Heart left ventricle (tissue), 13 donors: ENCODE data around the gene TRNP1.

Experiments
- CTCF ChIP-seq, 12 donors: fragments of 200-600 bp; sonication (generic) in 4 of 12; IDR thresholded peaks; one replicate each; pipeline versions ENCODE4 v1.5.0 to v1.8.0; 2018 to 2022; ENCODE audit warnings: antibody characterized with exemption in 12 of 12, mild to moderate bottlenecking in 5 of 12
- POLR2A ChIP-seq, 2 donors: fragments of 450-650 bp; IDR thresholded peaks; one replicate each; pipeline ENCODE4 v1.6.1; 2017; ENCODE audit warnings: antibody characterized with exemption in 2 of 2, mild to moderate bottlenecking in 2 of 2, moderate library complexity in 2 of 2
- donor health status: ischemic (EF 13 %, LVEDD 7.1; RV severe dilation, severe dysfunction).
- donor health status: DM: no; HTN: yes; CAD: no.
- donor health status: DM: no; HTN: no; CAD: no.
- donor health status: ischemic (EF 25% LVEDD 6.9; RV normal size, moderate dysfunction).
- donor health status: ischemic (EF 25% LVEDD 5.7; RV mildly dilated, moderate dysfunction).
- donor health status: ischemic (EF 35%, LVEDD 5.7; RV mildly dilated, moderate dysfunction).
- donor health status: nonischemic (EF 11% LVEDD 7.7; RV severe dilation, severe dysfunction).
- donor health status: DM: yes; HTN: yes; CAD: no.
- donor health status: PGD.
- donor health status: ischemic (EF 29% LVEDD 5.4; RV normal size, mild dysfunction).
- donor health status: nonischemic (EF 23%, LVEDD 6.1; RV moderate dilation, normal function).

- TF ChIP-seq POLR2A (IDR thresholded peaks at IDR 0.05) (no peak), CTCF (IDR thresholded peaks at IDR 0.05) (no peak)
These were observed 42.9 kb upstream of the TRNP1 start for GRCh38 chr1:26950602-26951001.
